OCI-LY7 (cell line): ENCODE measurements around the gene EEPD1.

Experiments
- EZH2phosphoT487 ChIP-seq: fragments of 200-600 bp; sonication (generic); IDR thresholded peaks from 2 replicates; pipeline ENCODE4 v1.6.1; 2018; ENCODE audit warnings: low read depth, borderline replicate concordance, mild to moderate bottlenecking, mixed run types, antibody characterized with exemption, low read length, moderate library complexity, mixed read lengths
- TF ChIP-seq, protein P1 (sequence below): fragments of 200-600 bp; sonication (generic); conservative IDR thresholded peaks from 2 replicates; pipeline ENCODE4 v1.5.1; 2014; ENCODE audit warnings: mild to moderate bottlenecking, antibody characterized with exemption, low read length, moderate library complexity, mixed read lengths

DNA sequence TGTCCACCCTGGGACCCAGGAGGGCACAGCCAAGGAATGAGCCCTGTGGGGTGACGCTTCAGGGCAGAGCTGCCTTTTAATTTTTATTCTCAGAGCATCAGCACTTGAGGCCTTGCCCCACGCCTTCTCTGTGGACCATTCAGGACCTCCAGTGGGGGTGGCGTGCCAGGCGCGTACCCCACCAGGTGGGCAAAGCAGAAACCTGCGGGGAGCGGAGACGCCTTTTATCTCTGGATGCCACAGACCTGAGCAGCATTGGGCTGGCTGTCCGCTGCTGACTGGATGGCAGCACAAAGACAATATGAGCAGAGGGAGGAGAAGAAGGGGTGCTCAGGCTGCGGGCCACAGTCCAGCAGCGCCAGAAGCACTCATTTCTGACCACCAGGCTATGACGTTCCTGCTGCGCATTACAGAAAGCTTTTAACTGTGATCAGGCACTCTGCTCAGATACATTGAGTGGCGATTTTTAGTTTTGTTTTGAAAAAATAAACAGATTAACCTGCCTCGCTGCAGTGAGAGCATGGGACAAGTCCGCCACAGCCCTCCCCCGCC is 146.2 kb downstream of the EEPD1 start:
- TF ChIP-seq, protein P1, sequence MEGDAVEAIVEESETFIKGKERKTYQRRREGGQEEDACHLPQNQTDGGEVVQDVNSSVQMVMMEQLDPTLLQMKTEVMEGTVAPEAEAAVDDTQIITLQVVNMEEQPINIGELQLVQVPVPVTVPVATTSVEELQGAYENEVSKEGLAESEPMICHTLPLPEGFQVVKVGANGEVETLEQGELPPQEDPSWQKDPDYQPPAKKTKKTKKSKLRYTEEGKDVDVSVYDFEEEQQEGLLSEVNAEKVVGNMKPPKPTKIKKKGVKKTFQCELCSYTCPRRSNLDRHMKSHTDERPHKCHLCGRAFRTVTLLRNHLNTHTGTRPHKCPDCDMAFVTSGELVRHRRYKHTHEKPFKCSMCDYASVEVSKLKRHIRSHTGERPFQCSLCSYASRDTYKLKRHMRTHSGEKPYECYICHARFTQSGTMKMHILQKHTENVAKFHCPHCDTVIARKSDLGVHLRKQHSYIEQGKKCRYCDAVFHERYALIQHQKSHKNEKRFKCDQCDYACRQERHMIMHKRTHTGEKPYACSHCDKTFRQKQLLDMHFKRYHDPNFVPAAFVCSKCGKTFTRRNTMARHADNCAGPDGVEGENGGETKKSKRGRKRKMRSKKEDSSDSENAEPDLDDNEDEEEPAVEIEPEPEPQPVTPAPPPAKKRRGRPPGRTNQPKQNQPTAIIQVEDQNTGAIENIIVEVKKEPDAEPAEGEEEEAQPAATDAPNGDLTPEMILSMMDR: no peak
- no peak for TF ChIP-seq EZH2phosphoT487
